GM21367 (cell line): Measurements from ENCODE around the gene NOL4L.

Source experiments
- ATAC-seq: cut with Tn5 transposase; IDR thresholded peaks from one replicate; pipeline ENCODE4 v1.9.1; 2021; ENCODE audit not compliant: unreplicated experiment

Gene NOL4L

DNA sequence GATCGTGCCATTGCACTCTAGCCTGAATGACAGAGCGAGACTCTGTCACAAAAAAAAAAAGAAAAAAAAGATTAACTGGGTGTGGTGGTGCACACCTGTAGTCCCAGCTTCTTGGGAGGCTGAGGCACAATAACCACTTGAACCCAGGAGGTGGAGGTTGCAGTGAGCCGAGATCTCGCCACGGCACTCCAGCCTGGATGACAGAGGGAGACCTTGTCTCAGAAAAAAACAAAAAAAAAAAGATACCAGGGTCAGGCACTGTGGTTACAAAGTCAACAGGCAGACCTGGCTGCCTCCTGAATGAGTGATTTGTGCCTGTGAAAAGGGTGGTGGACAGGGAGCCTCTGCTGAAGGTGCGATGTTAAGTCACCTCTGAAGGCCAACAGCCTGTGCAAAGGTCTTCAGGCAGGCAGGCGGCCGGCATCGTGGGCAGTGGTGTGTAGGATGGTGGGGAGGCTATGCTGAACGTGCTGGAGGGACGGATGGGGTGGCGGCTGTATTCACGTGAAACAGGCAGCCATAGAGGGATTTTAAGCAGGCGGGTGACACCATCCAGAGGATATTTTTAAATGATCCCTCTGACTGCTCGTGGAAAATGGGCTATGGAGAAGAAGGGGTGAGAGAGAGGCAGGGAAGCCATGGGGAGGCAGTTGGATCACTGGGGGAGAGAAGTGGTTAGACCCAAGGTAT is 41.4 kb downstream of the NOL4L start:
- no peak for ATAC-seq

DNA sequence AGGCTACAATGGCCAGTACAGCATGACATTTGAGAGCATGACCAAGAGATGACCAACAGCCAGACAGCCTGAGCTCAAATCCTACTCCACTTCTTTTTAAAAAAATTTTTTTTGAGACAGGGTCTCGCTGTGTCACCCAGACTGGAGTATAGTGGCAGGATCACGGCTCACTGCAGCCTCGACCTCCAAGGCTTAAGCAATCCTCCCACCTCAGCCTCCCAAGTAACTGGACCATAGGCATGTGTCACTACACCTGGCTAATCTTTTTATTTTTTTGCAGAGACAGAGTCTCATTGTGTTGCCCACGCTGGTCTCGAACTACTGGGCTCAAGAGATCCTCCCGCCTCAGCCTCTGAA is 42.9 kb downstream of the NOL4L start:
- ATAC-seq: no peak

DNA sequence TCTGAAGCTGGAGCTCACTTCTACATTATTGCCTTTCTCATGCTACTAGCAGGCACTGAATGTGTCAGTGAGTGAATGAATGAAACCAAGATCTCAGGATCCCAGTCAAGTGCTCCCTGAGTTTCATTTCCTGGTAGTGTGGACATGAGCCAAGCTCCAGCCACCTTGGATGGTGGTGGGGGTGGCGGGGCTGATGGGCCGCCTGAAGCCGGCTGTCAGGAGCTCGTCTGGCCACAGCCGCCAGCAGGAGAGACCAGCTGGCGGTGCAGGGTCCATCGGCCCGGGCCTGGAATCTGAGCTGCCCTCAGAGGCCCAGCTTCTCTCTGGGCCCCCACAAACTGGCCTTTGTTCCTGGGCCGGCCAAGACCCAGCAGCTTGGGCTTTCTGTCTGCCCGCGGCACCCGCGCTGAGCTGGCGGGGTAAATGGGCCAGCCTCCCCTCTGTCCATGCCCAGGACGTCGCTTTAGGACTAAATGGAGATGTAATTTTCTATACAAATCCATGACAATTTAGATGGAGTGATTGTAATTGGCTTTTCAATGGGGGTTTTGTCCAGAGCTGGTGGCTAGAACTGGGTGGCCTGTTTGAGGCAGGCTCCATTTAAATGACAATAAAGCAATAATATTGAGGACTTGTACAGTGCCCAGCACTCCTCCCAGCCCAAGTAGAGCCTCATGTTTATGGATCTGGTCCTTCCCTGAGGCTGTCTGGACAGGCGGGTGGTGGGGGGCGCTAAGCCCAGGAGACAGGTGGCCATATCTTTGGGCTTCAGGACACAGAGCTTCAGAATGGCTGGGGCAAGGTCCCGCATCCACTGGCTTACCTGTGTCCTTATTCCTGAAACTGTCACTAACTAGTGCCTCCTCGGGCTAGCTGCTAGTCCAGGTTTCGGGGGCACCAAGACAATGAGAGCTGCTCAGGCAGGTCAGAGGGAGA is 43.5 kb downstream of the NOL4L start:
- ATAC-seq: no peak

DNA sequence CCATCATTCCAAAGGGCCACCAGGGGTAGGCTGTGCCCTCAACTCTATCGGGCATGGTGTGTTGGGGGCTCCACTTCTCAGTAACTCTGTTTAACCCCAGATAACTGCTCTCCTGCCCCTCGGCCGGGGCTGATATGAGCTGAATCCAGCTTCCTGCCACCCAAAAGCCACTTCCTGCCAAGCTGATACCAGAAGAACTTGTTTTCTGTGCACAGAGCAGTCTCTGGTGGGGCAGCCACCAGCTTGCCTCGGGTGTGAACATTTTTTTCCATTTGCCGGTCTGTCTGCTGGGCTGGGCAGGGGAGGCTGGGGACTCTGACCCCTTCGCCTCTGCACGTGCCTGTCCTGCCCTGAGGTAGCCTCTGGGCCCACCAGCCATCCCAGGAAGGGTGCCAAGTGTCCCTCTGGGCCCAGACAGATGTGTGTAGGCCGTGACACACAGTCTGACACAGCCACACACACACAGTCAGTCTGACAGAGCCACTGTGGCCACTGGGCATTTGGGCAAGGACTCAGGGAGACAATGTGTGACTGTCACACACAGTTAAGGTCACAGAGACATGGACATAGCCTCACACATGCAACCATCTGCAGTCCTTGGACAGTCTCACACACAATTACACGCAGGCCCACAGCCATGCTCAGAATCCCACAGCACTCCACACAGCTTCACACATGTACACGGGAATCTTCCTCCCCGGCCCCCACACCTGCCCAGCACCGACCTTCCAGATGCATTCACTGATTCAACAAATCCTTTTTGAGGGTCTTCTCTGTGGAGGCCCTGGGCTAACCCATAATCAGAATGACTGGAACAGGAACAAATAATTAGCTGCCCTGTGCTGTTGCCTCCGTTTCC is 45.1 kb downstream of the NOL4L start:
- ATAC-seq: no peak

DNA sequence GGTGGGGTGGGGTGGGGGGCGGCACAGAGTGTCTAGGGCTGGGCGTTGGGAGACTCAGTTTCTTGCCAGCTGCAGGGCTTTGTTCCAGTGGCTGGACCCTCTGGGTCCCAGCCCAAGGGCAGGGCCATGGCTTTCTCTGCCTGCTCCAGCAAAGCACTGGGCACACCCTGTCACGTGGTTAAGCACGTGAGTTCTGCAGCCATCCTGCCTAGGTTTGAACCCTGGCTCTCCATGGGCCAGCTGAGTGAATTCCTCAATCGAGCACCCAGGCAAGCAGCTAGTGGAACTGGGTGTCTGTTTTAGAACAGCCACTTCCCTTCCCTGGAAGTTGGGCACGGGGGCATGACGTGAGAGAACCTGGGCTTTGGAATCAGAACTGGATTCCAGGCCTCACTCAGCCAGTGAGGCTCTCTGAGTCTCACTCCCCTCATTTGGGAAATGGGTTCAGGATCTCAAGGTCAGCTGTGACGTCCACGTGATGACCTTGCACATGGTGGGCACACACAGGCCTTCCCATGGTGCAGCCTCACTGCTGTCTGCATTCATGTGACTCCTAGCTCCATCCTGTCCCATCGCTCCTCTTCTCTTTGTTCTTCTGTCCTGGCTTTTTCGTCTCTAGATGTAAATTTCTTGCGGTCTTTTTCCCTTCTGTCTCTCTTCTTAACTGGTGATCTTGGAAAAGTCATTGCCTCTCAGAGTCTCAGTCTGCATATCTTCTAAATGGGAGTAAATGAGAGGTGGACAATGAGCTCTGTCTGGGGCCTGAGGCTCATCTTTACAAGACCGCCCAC is 45.9 kb downstream of the NOL4L start:
- no peak for ATAC-seq

DNA sequence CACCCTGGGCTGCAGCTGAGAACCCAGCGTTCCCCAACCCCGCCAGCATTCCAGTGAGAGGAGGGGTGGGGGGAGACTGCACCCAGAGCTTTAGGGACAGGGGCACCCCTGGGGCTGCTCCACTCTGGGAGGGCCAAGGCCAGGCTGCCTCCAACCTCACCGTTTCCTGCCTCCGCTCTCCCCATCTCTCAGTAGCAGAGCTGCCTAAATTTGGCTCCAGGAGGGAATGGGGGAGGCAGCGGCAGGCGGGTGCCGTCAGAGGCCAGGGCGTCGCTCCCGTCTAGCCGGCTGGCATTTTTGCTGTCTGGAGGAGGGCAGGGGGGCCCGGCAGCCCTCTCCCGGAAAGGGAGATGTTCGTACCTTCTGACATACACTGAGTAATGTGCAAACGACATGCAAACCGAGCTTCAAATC is 46.6 kb downstream of the NOL4L start:
- ATAC-seq: no peak

DNA sequence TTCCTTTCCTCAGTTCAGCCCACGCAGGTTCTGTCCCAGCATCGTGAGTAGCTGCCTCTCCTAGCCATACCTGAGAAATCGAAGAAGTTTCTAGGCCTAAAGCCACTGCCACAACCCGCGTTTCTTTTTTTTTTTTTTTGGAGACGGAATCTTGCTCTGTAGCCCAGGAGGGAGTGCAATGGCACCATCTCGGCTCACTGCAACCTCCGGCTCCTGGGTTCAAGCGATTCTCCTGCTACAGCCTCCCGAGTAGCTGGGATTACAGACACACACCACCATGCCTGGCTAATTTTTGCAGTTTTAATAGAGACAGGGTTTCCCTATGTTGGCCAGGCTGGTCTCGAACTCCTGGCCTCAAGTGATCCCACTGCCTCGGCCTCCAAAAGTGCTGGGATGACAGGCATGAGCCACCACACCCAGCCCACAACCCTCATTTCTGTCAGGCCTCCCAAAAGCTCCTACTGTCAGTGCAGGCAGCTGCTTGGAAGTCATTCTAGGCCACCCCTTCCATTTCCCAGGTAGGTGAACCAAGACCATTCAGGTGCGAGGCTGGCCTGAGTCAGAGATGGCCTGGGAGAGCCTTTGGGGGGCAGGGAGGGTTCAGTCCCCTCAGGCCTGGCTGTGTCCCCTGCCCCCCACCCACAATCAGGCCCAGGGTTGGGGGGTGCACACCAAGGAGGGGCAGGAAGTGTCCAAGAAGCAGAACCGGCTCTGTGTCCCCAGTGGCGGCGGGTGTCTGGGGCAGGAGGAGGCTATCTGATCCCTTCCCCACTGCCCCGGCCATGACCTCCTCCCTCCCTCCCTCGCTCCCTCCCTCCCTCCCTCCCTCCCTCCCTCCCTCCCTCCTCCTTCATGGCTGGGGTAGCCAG is 47.2 kb downstream of the NOL4L start:
- ATAC-seq: no peak

DNA sequence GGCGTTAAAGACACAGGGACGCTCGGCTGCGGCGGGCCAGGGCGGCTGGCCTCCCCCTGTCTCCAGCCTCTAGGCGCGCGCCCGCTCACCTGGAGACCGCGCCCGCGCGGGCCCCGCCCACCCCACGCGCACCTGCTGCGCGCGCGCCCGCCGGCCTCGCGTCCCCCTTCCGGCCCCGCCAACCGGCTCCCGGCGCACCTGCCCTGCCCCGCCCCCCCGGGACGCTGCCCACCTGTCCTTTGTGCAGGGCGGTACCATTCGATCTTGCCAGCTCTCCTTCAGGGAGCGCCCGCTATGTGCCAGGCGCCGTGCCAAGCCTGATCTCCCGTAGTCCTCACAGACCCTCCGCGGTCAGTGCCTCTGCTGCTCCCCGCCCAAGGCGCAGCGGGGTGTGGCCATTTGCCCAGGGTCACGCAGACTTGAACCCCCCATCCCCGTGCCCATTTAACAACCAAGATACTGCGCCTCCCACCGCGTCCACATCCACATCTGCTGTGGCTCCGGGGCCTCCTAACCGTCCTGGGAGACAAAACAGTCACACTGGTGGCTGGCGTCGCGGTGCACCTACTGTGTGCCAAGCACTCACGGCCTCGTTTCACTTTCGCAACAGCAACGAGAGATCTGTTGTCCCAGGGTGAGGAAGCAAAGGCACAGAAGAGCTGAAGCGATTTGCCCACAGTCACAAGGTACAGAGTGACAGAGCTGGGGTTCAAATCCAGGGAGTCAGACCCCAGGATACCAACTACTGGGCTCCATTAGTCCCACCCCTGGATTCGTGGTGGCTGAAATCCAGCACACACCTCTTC is 48.1 kb downstream of the NOL4L start:
- no peak for ATAC-seq

DNA sequence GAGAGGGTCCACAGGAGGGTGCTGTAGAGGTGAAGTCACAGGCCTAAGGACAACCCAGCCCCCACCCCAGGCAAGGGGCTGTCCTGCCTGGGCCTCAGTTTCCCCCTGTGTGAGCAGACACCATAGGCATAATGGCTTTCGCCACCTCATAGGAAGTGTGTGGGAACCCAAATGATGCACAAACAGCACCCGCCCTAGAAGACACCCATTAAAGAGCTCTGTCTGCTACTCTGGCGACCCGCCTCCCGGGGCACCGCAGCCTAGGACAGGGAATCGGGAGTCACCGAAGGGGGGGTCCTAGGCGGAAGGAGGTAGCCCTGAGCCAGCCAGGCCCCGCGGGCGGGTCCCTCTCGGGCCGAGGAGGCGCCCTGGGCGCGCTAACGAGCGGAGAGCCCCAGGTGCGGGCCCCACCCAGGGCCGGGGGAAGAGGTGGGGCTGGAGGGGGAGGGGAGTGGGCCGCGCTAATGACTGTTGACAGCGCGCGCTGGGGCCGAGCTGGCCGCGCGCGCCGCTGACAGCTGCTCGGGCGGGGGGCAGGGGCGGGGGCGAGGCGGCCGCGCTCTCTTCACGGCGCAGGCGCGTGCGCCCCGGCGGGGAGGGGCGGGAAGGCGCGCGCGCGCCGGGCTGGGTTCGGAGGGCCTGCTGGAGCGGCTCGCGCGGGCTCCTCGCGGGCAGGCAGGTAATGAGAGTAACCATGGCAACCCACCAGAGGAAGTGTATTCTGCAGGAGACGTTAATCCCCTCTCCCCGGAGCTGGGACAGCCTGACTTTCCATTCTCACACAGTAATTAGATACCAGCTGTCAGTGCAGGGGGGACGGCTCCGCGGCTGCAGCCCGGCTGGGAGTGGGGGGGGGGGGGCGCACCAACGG is 48.9 kb downstream of the NOL4L start:
- no peak for ATAC-seq

DNA sequence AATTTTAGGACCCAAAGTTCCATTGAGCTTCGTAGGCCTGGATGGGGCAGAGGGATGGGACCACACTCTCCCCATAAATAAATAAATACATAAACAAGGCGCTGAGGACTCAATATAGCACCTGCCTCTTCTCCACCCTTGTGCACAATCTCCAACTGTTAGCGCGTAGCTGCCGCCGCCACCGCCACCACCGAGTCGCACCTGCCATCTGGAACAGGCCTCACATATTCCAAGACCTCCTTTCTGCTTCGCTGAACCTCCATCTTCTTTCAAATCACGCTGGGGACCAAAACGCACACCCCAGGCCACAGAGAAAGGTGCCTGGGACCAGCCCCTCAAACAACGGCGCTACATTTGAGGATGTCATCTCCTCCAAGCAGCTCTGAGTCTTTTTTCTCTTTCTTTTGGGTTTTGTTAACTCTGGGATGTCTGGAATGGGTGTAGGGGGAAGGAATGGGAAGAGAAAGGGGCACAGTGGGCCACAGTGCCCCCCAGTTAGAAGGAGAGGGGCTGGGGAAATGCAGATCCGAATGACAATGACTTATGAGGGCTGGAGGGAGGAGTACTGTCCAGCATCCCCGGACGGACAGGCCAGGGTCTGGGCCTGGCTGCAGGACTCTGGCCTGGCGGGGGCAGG is 49.7 kb downstream of the NOL4L start:
- no peak for ATAC-seq

DNA sequence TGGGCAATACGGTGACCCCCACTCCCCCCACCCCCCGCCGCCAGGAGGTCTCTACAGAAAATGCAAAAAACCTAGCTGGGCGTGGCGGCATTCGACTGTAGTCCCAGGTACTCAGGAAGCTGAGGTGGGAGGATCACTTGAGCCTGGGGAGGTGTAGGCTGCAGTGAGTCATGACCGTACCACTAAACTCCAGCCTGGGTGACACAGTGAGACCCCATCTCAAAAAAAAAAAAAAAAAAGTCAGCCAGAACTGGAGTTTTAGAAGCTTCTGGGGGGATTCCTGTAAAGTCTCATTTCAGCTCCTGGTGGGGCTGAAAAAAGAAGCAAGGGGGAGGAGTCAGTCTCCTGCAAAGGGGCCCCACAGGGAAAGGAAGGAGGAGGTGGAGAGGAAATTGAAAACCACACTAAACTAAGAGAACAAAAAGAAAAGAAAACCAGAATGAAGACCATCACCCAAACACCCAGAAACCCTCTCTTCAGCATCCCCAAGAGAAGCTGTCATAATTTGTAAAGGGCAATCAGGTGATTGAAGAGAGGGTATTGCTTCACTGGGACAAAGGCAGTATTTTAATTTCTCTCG is 50.4 kb downstream of the NOL4L start:
- no peak for ATAC-seq

DNA sequence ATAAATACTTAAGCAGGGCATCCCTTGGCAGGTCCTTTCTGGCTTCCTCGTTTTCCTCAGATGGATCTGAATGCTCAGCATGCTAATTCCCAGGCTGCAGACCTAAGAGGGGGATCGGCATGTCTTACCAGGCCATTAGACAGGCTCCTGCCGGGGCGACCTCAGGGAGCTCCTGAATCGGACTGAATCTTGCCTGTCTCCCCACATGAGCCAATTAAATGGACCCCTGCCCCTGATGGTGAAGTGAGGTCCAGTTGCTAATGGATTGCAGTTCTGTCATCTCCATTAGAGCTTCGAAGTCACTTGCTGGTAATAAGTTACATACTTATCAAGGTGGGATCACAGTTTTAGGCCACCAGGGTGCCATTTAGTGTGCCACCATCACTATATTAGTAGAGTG is 51.4 kb downstream of the NOL4L start:
- ATAC-seq: no peak

DNA sequence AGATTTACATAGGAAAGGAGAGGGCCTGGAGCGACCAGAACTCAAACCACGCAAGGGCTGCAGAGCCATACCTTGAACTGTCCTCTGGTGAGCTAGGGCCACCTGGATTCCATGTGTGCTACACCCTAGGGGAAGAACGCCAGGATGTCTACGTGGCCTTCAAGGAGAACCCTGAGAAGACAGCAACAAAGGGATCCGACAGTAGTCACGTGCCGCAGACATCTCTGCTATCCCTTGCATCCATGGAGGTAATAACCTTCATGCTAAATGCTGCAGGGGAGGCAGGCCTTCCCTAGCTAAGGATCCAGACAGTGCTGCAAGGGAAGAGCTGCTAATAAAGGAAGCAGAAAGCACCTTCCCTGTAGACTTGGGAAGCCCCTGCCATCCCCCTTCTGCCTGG is 52.9 kb downstream of the NOL4L start:
- ATAC-seq: no peak

DNA sequence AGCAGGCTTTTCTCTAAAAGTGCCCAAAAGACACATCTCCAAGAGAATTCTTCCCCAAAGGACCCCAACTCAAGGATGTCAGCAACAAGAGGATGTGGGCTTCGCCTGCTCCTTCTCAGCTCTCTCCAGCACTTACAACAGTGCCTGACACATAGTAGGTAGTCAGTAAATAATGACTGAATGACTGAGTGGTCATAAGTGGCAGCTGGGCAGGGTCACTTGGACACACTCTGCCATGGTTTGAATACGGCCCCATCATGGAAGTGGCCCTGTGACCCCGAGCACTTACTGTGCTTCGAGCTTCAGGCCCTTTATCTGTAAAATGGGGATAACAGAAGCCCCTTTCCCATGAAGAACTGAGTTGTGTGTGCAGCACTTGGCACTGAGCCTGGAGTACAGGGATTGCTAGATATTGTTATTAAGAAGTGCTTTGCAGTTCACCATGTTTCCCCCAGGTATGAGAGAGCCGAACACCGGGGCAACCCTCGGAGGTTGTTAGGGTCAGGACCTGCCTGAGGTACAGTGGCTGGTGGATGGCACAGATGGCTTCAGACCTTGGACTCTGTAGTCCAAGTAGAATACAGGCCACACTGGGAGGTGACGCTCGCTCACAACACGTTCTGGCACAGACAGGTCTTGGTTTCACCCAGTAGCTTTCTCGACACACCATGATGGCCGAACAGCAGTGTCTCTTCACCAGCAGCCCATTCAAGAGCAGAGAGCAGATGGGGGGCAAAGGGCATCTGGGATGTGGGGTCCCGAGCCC is 56.0 kb downstream of the NOL4L start:
- no peak for ATAC-seq

DNA sequence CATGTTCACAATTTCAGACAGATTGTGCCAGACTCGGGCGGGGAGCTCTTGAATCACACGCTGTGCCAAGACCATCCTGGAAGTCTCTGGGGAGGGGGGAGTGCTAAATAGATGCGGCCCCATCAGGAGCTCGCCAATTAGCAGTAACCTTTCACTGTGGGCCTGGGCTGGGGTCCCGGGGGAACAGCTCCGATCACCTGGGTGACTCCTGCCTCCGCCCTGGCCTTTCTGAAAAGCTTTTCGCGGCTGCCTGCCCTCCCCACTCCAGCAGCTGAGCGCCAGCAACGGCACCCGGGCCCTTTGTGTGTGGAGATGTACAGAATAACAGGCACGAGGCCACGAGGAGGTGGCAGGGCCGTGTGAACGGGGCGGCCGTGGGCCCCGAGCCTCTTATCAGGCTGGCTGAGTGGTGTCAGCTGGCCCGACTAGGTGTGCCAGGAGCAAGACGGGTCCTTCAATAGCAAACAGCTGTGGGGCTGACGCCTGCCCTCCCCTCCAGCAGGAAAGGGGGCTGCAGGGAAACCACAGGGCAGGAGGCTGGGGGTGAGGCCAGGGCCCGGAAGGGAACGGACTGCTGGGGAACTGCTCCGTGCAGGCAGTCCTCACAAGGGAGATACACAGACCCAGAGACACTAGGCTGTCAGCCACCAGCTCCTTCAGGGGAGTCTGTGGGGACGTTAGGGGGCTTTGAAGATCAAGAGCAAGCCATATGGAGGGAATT is 56.8 kb downstream of the NOL4L start:
- no peak for ATAC-seq
